ENCODE results near the gene ADAM12.

Gene ADAM12

GRCh38 chr10:126140746-126141273, 247.5 kb downstream of the ADAM12 start:
- no peak for DNase-seq (ENCODE audit: low read depth)

GRCh38 chr10:126137562-126138221, 250.6 kb downstream of the ADAM12 start:
- DNase-seq (ENCODE audit: low read depth): no peak

GRCh38 chr10:126135941-126136595, 252.2 kb downstream of the ADAM12 start:
- DNase-seq (ENCODE audit: low read depth): no peak

GRCh38 chr10:126135177-126135576, 253.1 kb downstream of the ADAM12 start:
- no peak for DNase-seq (ENCODE audit: low read depth)

- no peak for DNase-seq (ENCODE audit: low read depth)
These were observed 254.2 kb downstream of the ADAM12 start for GRCh38 chr10:126133906-126134656.

GRCh38 chr10:126133082-126133620, 255.1 kb downstream of the ADAM12 start:
- no peak for DNase-seq (ENCODE audit: low read depth)

GRCh38 chr10:126131341-126131740, 256.9 kb downstream of the ADAM12 start:
- DNase-seq (ENCODE audit: low read depth): no peak

GRCh38 chr10:126130271-126130710, 258.0 kb downstream of the ADAM12 start:
- DNase-seq (ENCODE audit: low read depth): no peak

- DNase-seq (ENCODE audit: low read depth): no peak
These were observed 259.3 kb downstream of the ADAM12 start for GRCh38 chr10:126129026-126129425.

- DNase-seq (ENCODE audit: low read depth): no peak
These were observed 259.7 kb downstream of the ADAM12 start for GRCh38 chr10:126128581-126128980.

GRCh38 chr10:126127481-126128029, 260.7 kb downstream of the ADAM12 start:
- no peak for DNase-seq (ENCODE audit: low read depth)

- DNase-seq (ENCODE audit: low read depth): no peak
These were observed 261.4 kb downstream of the ADAM12 start for GRCh38 chr10:126126866-126127265.

- DNase-seq (ENCODE audit: low read depth): no peak
These were observed 262.3 kb downstream of the ADAM12 start for GRCh38 chr10:126126023-126126422.

- DNase-seq (ENCODE audit: low read depth): no peak
These were observed 263.5 kb downstream of the ADAM12 start for GRCh38 chr10:126124668-126125349.

GRCh38 chr10:126124046-126124445, 264.2 kb downstream of the ADAM12 start:
- no peak for DNase-seq (ENCODE audit: low read depth)

GRCh38 chr10:126123466-126123865, 264.8 kb downstream of the ADAM12 start:
- no peak for DNase-seq (ENCODE audit: low read depth)

GRCh38 chr10:126122881-126123280, 265.4 kb downstream of the ADAM12 start:
- DNase-seq (ENCODE audit: low read depth): no peak

GRCh38 chr10:126119599-126119998, 268.7 kb downstream of the ADAM12 start:
- no peak for DNase-seq (ENCODE audit: low read depth)

GRCh38 chr10:126118476-126118875, 269.8 kb downstream of the ADAM12 start:
- no peak for DNase-seq (ENCODE audit: low read depth)

GRCh38 chr10:126117196-126117595, 271.1 kb downstream of the ADAM12 start:
- DNase-seq (ENCODE audit: low read depth): no peak

GRCh38 chr10:126115886-126116285, 272.4 kb downstream of the ADAM12 start:
- no peak for DNase-seq (ENCODE audit: low read depth)
